Measurements from ENCODE around the gene PCED1B. TPM values are rescaled to one million over a fixed set of nuclear protein-coding genes. Genes with fewer than 3 reads are reported as not detected.

The PCED1B gene
- total and polyA plus RNA-seq, 2 donors from 2014 or later: 2.8 to 9.2 TPM

DNA sequence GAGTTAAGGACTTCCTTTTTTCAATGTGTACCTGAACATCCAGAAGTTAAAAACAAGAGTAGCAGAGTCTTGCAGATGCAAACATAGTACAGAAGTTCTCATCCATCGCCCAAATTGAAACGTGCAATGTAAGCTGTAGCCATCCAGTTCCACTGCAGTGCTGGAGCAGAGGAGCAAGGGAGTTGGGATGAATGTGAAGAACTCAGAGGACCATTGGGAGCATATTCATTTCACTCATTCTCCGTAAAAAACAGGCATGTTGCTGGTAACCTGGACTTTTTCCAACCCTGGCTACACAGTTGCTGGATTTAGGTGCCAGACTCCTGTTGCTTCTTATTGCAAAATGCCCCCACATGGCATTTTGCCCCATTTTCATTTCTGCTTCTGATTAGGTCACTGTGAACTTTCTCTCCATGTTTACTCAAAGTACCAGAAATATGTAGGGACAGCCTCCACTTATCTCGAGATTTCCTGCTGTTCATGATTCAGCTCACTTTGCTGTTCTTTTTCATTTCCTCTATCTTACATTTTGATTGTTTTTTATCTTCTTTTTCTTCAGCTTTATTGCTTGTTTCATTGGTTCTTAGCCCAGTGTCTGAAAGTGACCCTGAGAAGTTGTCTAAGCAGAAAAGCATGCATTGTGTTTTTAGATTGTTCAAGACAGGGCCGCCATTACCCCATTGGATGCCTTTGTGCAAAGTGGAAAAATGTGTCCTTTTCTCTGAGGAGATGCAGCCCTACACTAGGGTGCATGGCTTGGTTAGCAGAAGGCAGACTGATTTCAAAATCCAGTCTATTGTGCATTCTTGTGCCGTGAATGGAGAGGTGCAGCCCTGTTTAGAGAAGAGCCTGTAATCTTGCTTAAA, 109.4 kb downstream of the PCED1B start:
- intact Hi-C loops (cut with DNase I): no loop called here
- no peak overlapping the region for H3K4me3 ChIP-seq (ENCODE audit: low read length in 3 of 3)
- no peak overlapping the region for H3K27ac ChIP-seq (ENCODE audit: low read depth in 2 of 2, low read length in 2 of 2)

GRCh38 chr12:47189728-47190127, 110.3 kb downstream of the PCED1B start:
- no peaks in the 10 kb centered on the region for H3K9me3 ChIP-seq (ENCODE audit: control insufficient read depth in 2 of 3, insufficient read depth in 1 of 3, low read length in 3 of 3)
- TF ChIP-seq, protein P1, sequence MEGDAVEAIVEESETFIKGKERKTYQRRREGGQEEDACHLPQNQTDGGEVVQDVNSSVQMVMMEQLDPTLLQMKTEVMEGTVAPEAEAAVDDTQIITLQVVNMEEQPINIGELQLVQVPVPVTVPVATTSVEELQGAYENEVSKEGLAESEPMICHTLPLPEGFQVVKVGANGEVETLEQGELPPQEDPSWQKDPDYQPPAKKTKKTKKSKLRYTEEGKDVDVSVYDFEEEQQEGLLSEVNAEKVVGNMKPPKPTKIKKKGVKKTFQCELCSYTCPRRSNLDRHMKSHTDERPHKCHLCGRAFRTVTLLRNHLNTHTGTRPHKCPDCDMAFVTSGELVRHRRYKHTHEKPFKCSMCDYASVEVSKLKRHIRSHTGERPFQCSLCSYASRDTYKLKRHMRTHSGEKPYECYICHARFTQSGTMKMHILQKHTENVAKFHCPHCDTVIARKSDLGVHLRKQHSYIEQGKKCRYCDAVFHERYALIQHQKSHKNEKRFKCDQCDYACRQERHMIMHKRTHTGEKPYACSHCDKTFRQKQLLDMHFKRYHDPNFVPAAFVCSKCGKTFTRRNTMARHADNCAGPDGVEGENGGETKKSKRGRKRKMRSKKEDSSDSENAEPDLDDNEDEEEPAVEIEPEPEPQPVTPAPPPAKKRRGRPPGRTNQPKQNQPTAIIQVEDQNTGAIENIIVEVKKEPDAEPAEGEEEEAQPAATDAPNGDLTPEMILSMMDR (IDR thresholded peaks at IDR 0.05; ENCODE audit: borderline replicate concordance, extremely low read depth, insufficient read depth): no peak
- DNase-seq (no peak), FAIRE-seq (no peak)
- no peak overlapping the region for H3K4me3 ChIP-seq (ENCODE audit: low read length in 3 of 3)
- no peak overlapping the region for H3K9ac ChIP-seq (ENCODE audit: low read length in 3 of 3)
- intact Hi-C loops (cut with DNase I): no loop called here
- no peak overlapping the region for H3K27ac ChIP-seq (ENCODE audit: low read depth in 2 of 2, low read length in 2 of 2)
- no peaks in the 10 kb centered on the region for H3K4me1 ChIP-seq (ENCODE audit: control insufficient read depth in 2 of 3, insufficient read depth in 2 of 3, low read depth in 1 of 3, low read length in 3 of 3)
- no peaks in the 10 kb centered on the region for H3K27me3 ChIP-seq (ENCODE audit: control insufficient read depth, insufficient read depth, low read length)
- H3K36me3 ChIP-seq (ENCODE audit: control insufficient read depth in 2 of 3, insufficient read depth in 3 of 3, low read length in 3 of 3): no peaks in the 10 kb centered on the region

More for the DNA sequence above, 109.4 kb downstream of the PCED1B start:
- Histone ChIP-seq H3K9ac (ENCODE audit: low read length in 3 of 3) (no peak overlapping the region), H3K4me1 (ENCODE audit: control insufficient read depth in 2 of 3, insufficient read depth in 2 of 3, low read depth in 1 of 3, low read length in 3 of 3) (no peaks in the 10 kb centered on the region), H3K27me3 (ENCODE audit: control insufficient read depth, insufficient read depth, low read length) (no peaks in the 10 kb centered on the region), H3K9me3 (ENCODE audit: control insufficient read depth in 2 of 3, insufficient read depth in 1 of 3, low read length in 3 of 3) (no peaks in the 10 kb centered on the region), H3K36me3 (ENCODE audit: control insufficient read depth in 2 of 3, insufficient read depth in 3 of 3, low read length in 3 of 3) (no peaks in the 10 kb centered on the region)
- DNase-seq (no peak), FAIRE-seq (no peak)
- TF ChIP-seq, protein P1 (IDR thresholded peaks at IDR 0.05; ENCODE audit: borderline replicate concordance, extremely low read depth, insufficient read depth): no peak

- no peak for DNase-seq
- H3K9ac ChIP-seq (ENCODE audit: low read length in 3 of 3): no peak overlapping the region
- no peaks in the 10 kb centered on the region for H3K4me1 ChIP-seq (ENCODE audit: control insufficient read depth in 2 of 3, insufficient read depth in 2 of 3, low read depth in 1 of 3, low read length in 3 of 3)
- H3K9me3 ChIP-seq (ENCODE audit: control insufficient read depth in 2 of 3, insufficient read depth in 1 of 3, low read length in 3 of 3): no peaks in the 10 kb centered on the region
- H3K36me3 ChIP-seq (ENCODE audit: control insufficient read depth in 2 of 3, insufficient read depth in 3 of 3, low read length in 3 of 3): no peaks in the 10 kb centered on the region
- H3K27ac ChIP-seq (ENCODE audit: low read depth in 2 of 2, low read length in 2 of 2): no peak overlapping the region
- TF ChIP-seq, protein P1 (IDR thresholded peaks at IDR 0.05; ENCODE audit: borderline replicate concordance, extremely low read depth, insufficient read depth): no peak
- no peak for FAIRE-seq
- no peak overlapping the region for H3K4me3 ChIP-seq (ENCODE audit: low read length in 3 of 3)
- H3K27me3 ChIP-seq (ENCODE audit: control insufficient read depth, insufficient read depth, low read length): no peaks in the 10 kb centered on the region
- intact Hi-C loops (cut with DNase I): no loop called here
These were observed 110.9 kb downstream of the PCED1B start for GRCh38 chr12:47190271-47190750.
